Endothelial cell of umbilical vein (primary cell): ENCODE data around the gene LGALS3. TPM values are rescaled to one million over a fixed set of nuclear protein-coding genes. Genes with fewer than 3 reads are reported as not detected.

ENCODE experiments used
- BruUV-seq: library from RNA; stranded (reverse); fragments of 400-500 nt; replicated peaks from 2 replicates; lab custom pipeline; 2021; lab: Mats Ljungman, UMichigan
- CTCF ChIA-PET: fragments of 300-600, 350-600 bp; sonication (Branson Sonifier 250); formaldehyde crosslinking; loops from one replicate; lab custom pipeline; 2021; ENCODE audit warnings: antibody characterized with exemption, inconsistent platforms; lab: Charles Lee
- POLR2A ChIA-PET: fragments of 300-600, 350-600 bp; sonication (Branson Sonifier 250); formaldehyde crosslinking; loops from one replicate; lab custom pipeline; 2021; ENCODE audit warnings: antibody characterized with exemption, inconsistent platforms; lab: Charles Lee
- DNase-seq: peaks from one replicate; pipeline ENCODE4 v3.0.0-alpha.2; 2011; ENCODE audit warnings: low read depth, low spot score
- FAIRE-seq: peaks from 2 replicates; lab custom pipeline; 2011; peaks lifted over from hg19 to GRCh38; lab: Jason Lieb, UNC
- H2AFZ ChIP-seq: 2 replicates; pipeline ENCODE4 v1.6.0; 2012; ENCODE audit warnings: low read depth, low read length, control low read depth, inconsistent platforms
- H3K27ac ChIP-seq: 2 replicates; pipeline ENCODE4 v1.5.1; 2011; ENCODE audit warnings: low read depth, mild to moderate bottlenecking, control low read depth, low read length, moderate library complexity; ENCODE audit not compliant: insufficient read depth
- H3K27me3 ChIP-seq, 2 experiments: 2 replicates each; pipeline versions ENCODE4 v1.6.0 to v1.6.1; 2011; ENCODE audit warnings: low read length in 2 of 2, mixed read lengths in 1 of 2; ENCODE audit not compliant: control insufficient read depth in 2 of 2, insufficient read depth in 2 of 2
- H3K36me3 ChIP-seq, 2 experiments: 2 replicates in 1 of 2; 3 replicates in 1 of 2; pipeline ENCODE4 v1.5.1; 2011; ENCODE audit warnings: low read length in 2 of 2, mild to moderate bottlenecking in 1 of 2, moderate library complexity in 1 of 2; ENCODE audit not compliant: control insufficient read depth in 2 of 2, insufficient read depth in 2 of 2; ENCODE audit errors: extremely low read depth in 1 of 2
- H3K4me1 ChIP-seq: 3 replicates; pipeline ENCODE4 v1.5.1; 2011; ENCODE audit warnings: mild to moderate bottlenecking, low read length; ENCODE audit not compliant: control insufficient read depth, insufficient read depth; ENCODE audit errors: extremely low read depth
- H3K4me2 ChIP-seq: 2 replicates; pipeline ENCODE4 v1.6.1; 2011; ENCODE audit warnings: low read length, control low read depth, mixed read lengths; ENCODE audit not compliant: insufficient read depth
- H3K4me3 ChIP-seq, 3 experiments: fragments of 200-600 bp in 1 of 3; sonication (generic), shearing (Covaris generic) in 1 of 3; replicated peaks in 1 of 3; 2 replicates each; pipeline ENCODE4 v1.5.1; 2011 to 2016; ENCODE audit warnings: control low read depth in 3 of 3, low read length in 3 of 3, mild to moderate bottlenecking in 2 of 3, inconsistent platforms in 1 of 3, low read depth in 1 of 3, moderate library complexity in 1 of 3; ENCODE audit not compliant: insufficient read depth in 1 of 3
- H3K79me2 ChIP-seq: 2 replicates; pipeline ENCODE4 v1.6.0; 2012; ENCODE audit warnings: low read length, inconsistent platforms; ENCODE audit not compliant: control insufficient read depth, insufficient read depth
- H3K9ac ChIP-seq: replicated peaks from 2 replicates; pipeline ENCODE3; 2011; ENCODE audit warnings: low read length, control low read depth; ENCODE audit not compliant: insufficient read depth; ENCODE audit errors: extremely low read depth
- H3K9me1 ChIP-seq: replicated peaks from 3 replicates; pipeline ENCODE4 v1.6.0; 2011; ENCODE audit warnings: mild to moderate bottlenecking, low read length; ENCODE audit not compliant: control insufficient read depth, insufficient read depth; ENCODE audit errors: extremely low read depth
- H3K9me3 ChIP-seq: replicated peaks from 2 replicates; pipeline ENCODE4 v1.5.1; 2012; ENCODE audit warnings: low read length, inconsistent platforms; ENCODE audit not compliant: control insufficient read depth, insufficient read depth
- H4K20me1 ChIP-seq: replicated peaks from 2 replicates; pipeline ENCODE3; 2011; ENCODE audit warnings: mild to moderate bottlenecking, low read length; ENCODE audit not compliant: control insufficient read depth, insufficient read depth; ENCODE audit errors: extremely low read depth
- CTCF ChIP-seq, 2 donors: IDR thresholded peaks; 1 replicate in 1 of 2; 2 replicates in 1 of 2; pipeline ENCODE4 v1.5.1; 2011; ENCODE audit warnings: low read length in 2 of 2, mild to moderate bottlenecking in 2 of 2, moderate library complexity in 2 of 2, control low read depth in 1 of 2, inconsistent platforms in 1 of 2, low read depth in 1 of 2; ENCODE audit not compliant: insufficient read depth in 1 of 2; ENCODE audit errors: extremely low read depth in 1 of 2
- EZH2 ChIP-seq: IDR thresholded peaks from 2 replicates; pipeline ENCODE4 v1.6.1; 2012; ENCODE audit warnings: borderline replicate concordance, low read depth, mild to moderate bottlenecking, moderate library complexity, low read length, inconsistent platforms; ENCODE audit not compliant: severe bottlenecking
- FOS ChIP-seq: IDR thresholded peaks from 2 replicates; pipeline ENCODE4 v1.6.1; 2011; ENCODE audit warnings: mild to moderate bottlenecking, low read length, moderate library complexity, borderline replicate concordance; ENCODE audit not compliant: insufficient read depth
- GATA2 ChIP-seq: IDR thresholded peaks from 2 replicates; pipeline ENCODE4 v1.7.0; 2011; ENCODE audit warnings: low read depth, mild to moderate bottlenecking, moderate library complexity, mixed read lengths, low read length; ENCODE audit not compliant: insufficient read length, insufficient read depth
- JUN ChIP-seq: IDR thresholded peaks from 2 replicates; pipeline ENCODE4 v1.6.1; 2011; ENCODE audit warnings: borderline replicate concordance, low read depth; ENCODE audit not compliant: insufficient read length, insufficient read depth
- MAX ChIP-seq: IDR thresholded peaks from 2 replicates; pipeline ENCODE4 v1.6.1; 2011; ENCODE audit not compliant: insufficient read depth, insufficient read length
- MYC ChIP-seq: IDR thresholded peaks from one replicate; pipeline ENCODE4 v1.6.1; 2011; ENCODE audit warnings: mild to moderate bottlenecking, low read depth, low read length
- POLR2A ChIP-seq: IDR thresholded peaks from 2 replicates; pipeline ENCODE4 v1.6.1; 2012; ENCODE audit warnings: low read depth, mild to moderate bottlenecking, control low read depth, low read length
- POLR2AphosphoS5 ChIP-seq: IDR thresholded peaks from 2 replicates; pipeline ENCODE4 v1.6.1; 2012; ENCODE audit warnings: low read depth, mild to moderate bottlenecking, control low read depth, low read length, moderate library complexity; ENCODE audit not compliant: insufficient read depth
- dilution Hi-C: fragments of 300-500 bp; cut with MboI; formaldehyde crosslinking; loops from one replicate; pipeline ENCODE4 v1.15.0; 2019; ENCODE audit warnings: low sequenced_read_pairs; ENCODE audit not compliant: extremely low pct_ligation_motif_present
- intact Hi-C: fragments of 100-400 bp; cut with micrococcal nuclease; formaldehyde crosslinking; loops from one replicate; pipeline ENCODE4 v1.10.0; 2022
- polyA plus RNA-seq, 4 experiments: library from polyadenylated mRNA; depleted of rRNA in 3 of 4; stranded (reverse) in 3 of 4; unstranded in 1 of 4; fragments of >200 nt; gene quantifications; 2 replicates each; pipeline versions ENCODE4 v1.2.1 to v1.2.3, GENCODE V29; 2011 to 2012; ENCODE audit warnings: missing spikeins in 1 of 4
- total RNA-seq: library from RNA; stranded (reverse); gene quantifications from 2 replicates; pipeline ENCODE4 v1.2.3, GENCODE V29; 2021

The LGALS3 gene
- total and polyA plus RNA-seq, 2 donors (not counting 3 experiments of a cell fraction or from before 2014, with no cell fraction given): 33.8 to 55.1 TPM

- Histone ChIP-seq H2AFZ (no peak overlapping the region), H3K27ac (no peak overlapping the region), H3K4me2 (no peak overlapping the region), H3K4me1 (no peaks in the 10 kb centered on the region), H3K27me3 (no peaks in the 10 kb centered on the region), H3K9ac (no peak overlapping the region), H3K4me3 (no peak overlapping the region), H3K79me2 (no peaks in the 10 kb centered on the region), H3K36me3 (peaks cover 1 to 20% of the 10 kb centered on the region in 2 experiments), H4K20me1 (no peaks in the 10 kb centered on the region), H3K9me3 (no peaks in the 10 kb centered on the region), H3K9me1 (no peaks in the 10 kb centered on the region)
- DNase-seq (no peak), FAIRE-seq (no peak)
- no TSS peak for BruUV-seq
- no peak for TF ChIP-seq POLR2AphosphoS5
- TF ChIP-seq CTCF (IDR thresholded peaks at IDR 0.05; ENCODE audit: extremely low read depth in 1 of 2, insufficient read depth in 1 of 2, low read depth in 1 of 2, low read length in 2 of 2): no peak
- no peak for TF ChIP-seq MAX
- TF ChIP-seq MYC: no peak
- TF ChIP-seq EZH2: no peak
- TF ChIP-seq GATA2: no peak
- TF ChIP-seq FOS: no peak
- TF ChIP-seq JUN: no peak
- no peak for TF ChIP-seq POLR2A
- dilution Hi-C loops (no loop called here), intact Hi-C loops (no loop called here)
- ChIA-PET CTCF (interaction anchor here (2.1 to 3.0 kb wide), 2 partner anchors 9 to 60 kb away, joined by 6 to 16 read pairs; no protein-coding TSS in a partner anchor), POLR2A (interaction anchor here (0.6 kb wide), 1 partner anchor 13 kb away, joined by 3 read pairs; no protein-coding TSS in a partner anchor)
These were observed 22.5 kb downstream of the LGALS3 start for GRCh38 chr14:55151601-55152000.
